Neural progenitor cell (in vitro differentiated cells): ENCODE measurements around the gene SPOCK1. TPM values are rescaled to one million over a fixed set of nuclear protein-coding genes. Genes with fewer than 3 reads are reported as not detected.

Source experiments
- DNase-seq: peaks from one replicate; pipeline ENCODE4 v3.0.0-alpha.2; 2016; ENCODE audit warnings: low spot score
- H2AFZ ChIP-seq: fragments of 200-600 bp; sonication (generic); replicated peaks from 2 replicates; pipeline ENCODE4 v1.6.1; 2016; ENCODE audit warnings: antibody characterized with exemption
- H3F3A ChIP-seq: fragments of 200-600 bp; sonication (generic); 2 replicates; pipeline ENCODE4 v1.6.1; 2016; ENCODE audit warnings: antibody characterized with exemption, low read depth
- H3K27ac ChIP-seq: fragments of 200-600 bp; sonication (generic); 2 replicates; pipeline ENCODE4 v1.5.1; 2016; ENCODE audit warnings: mild to moderate bottlenecking
- H3K27me3 ChIP-seq: fragments of 200-600 bp; sonication (generic); 2 replicates; pipeline ENCODE4 v1.6.1; 2016; ENCODE audit warnings: mild to moderate bottlenecking, moderate library complexity
- H3K36me3 ChIP-seq: fragments of 200-600 bp; sonication (generic); 2 replicates; pipeline ENCODE4 v1.5.1; 2016
- H3K4me1 ChIP-seq: fragments of 200-600 bp; sonication (generic); 2 replicates; pipeline ENCODE4 v1.6.1; 2016; ENCODE audit warnings: mixed run types
- H3K4me2 ChIP-seq: fragments of 200-600 bp; sonication (generic); 2 replicates; pipeline ENCODE4 v1.6.1; 2016
- H3K4me3 ChIP-seq: fragments of 200-600 bp; sonication (generic); 2 replicates; pipeline ENCODE4 v1.5.1; 2016
- H3K79me2 ChIP-seq: fragments of 200-600 bp; sonication (generic); 2 replicates; pipeline ENCODE4 v1.6.1; 2016; ENCODE audit warnings: low read depth
- H3K9ac ChIP-seq: fragments of 200-600 bp; sonication (generic); 2 replicates; pipeline ENCODE4 v1.6.1; 2016
- H3K9me3 ChIP-seq: fragments of 200-600 bp; sonication (generic); 2 replicates; pipeline ENCODE4 v1.5.1; 2016; ENCODE audit warnings: low read depth
- H4K20me1 ChIP-seq: fragments of 200-600 bp; sonication (generic); 2 replicates; pipeline ENCODE4 v1.6.1; 2016; ENCODE audit warnings: low read depth
- H3K27ac Mint-ChIP-seq: 3 replicates; pipeline ENCODE4 v1.8.0; 2021; ENCODE audit warnings: mixed read lengths
- H3K27me3 Mint-ChIP-seq: 2 replicates; pipeline ENCODE4 v1.8.0; 2022; ENCODE audit warnings: low read depth, mild to moderate bottlenecking, inconsistent platforms, moderate library complexity, mixed read lengths; ENCODE audit not compliant: insufficient read depth
- H3K36me3 Mint-ChIP-seq: 3 replicates; pipeline ENCODE4 v1.8.0; 2021; ENCODE audit warnings: mixed read lengths
- H3K4me1 Mint-ChIP-seq: 3 replicates; pipeline ENCODE4 v1.8.0; 2021; ENCODE audit warnings: mixed read lengths
- H3K4me3 Mint-ChIP-seq: 3 replicates; pipeline ENCODE4 v1.8.0; 2021; ENCODE audit warnings: mild to moderate bottlenecking, moderate library complexity, mixed read lengths
- H3K9me3 Mint-ChIP-seq: 3 replicates; pipeline ENCODE4 v1.8.0; 2020; ENCODE audit warnings: mixed read lengths
- EZH2 ChIP-seq: fragments of 200-600 bp; sonication (generic); IDR thresholded peaks from 2 replicates; pipeline ENCODE4 v1.6.1; 2017; ENCODE audit warnings: antibody characterized with exemption, mild to moderate bottlenecking, moderate library complexity
- EZH2phosphoT487 ChIP-seq: fragments of 200-600 bp; sonication (generic); IDR thresholded peaks from 2 replicates; pipeline ENCODE4 v1.6.1; 2017; ENCODE audit warnings: antibody characterized with exemption
- total RNA-seq: library from RNA; depleted of rRNA; stranded (reverse); fragments of >200 nt; gene quantifications from 2 replicates; pipeline ENCODE4 v1.2.3, GENCODE V29; 2015; ENCODE audit warnings: low replicate concordance
- TF ChIP-seq, protein P1 (sequence below): fragments of 200-600 bp; sonication (generic); IDR thresholded peaks from 2 replicates; pipeline ENCODE4 v1.5.1; 2017; ENCODE audit warnings: antibody characterized with exemption, mild to moderate bottlenecking

SPOCK1 gene
- total RNA-seq, 1 donor from 2014 or later: 6.9 TPM

GRCh38 chr5:137128012-137128411, 371.1 kb downstream of the SPOCK1 start:
- Histone ChIP-seq H3K79me2 (no peaks in the 10 kb centered on the region), H3K9me3 (no peaks in the 10 kb centered on the region), H3K36me3 (no peaks in the 10 kb centered on the region), H3K9ac (no peak overlapping the region), H3K27me3 (no peaks in the 10 kb centered on the region), H2AFZ (no peak overlapping the region), H3K27ac (no peak overlapping the region), H3K4me2 (no peak overlapping the region), H3F3A (no peaks in the 10 kb centered on the region), H3K4me3 (no peak overlapping the region), H3K4me1 (peaks cover 10% of the 10 kb centered on the region), H4K20me1 (no peaks in the 10 kb centered on the region)
- DNase-seq: no peak
- peaks cover 8% of the 10 kb centered on the region for H3K4me1 Mint-ChIP-seq
- no peak overlapping the region for H3K4me3 Mint-ChIP-seq
- no peak overlapping the region for H3K27ac Mint-ChIP-seq
- H3K36me3 Mint-ChIP-seq: no peaks in the 10 kb centered on the region
- TF ChIP-seq EZH2 (no peak), EZH2phosphoT487 (no peak)
- TF ChIP-seq, protein P1, sequence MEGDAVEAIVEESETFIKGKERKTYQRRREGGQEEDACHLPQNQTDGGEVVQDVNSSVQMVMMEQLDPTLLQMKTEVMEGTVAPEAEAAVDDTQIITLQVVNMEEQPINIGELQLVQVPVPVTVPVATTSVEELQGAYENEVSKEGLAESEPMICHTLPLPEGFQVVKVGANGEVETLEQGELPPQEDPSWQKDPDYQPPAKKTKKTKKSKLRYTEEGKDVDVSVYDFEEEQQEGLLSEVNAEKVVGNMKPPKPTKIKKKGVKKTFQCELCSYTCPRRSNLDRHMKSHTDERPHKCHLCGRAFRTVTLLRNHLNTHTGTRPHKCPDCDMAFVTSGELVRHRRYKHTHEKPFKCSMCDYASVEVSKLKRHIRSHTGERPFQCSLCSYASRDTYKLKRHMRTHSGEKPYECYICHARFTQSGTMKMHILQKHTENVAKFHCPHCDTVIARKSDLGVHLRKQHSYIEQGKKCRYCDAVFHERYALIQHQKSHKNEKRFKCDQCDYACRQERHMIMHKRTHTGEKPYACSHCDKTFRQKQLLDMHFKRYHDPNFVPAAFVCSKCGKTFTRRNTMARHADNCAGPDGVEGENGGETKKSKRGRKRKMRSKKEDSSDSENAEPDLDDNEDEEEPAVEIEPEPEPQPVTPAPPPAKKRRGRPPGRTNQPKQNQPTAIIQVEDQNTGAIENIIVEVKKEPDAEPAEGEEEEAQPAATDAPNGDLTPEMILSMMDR: no peak
- H3K9me3 Mint-ChIP-seq: no peaks in the 10 kb centered on the region
- H3K27me3 Mint-ChIP-seq: no peaks in the 10 kb centered on the region

DNA sequence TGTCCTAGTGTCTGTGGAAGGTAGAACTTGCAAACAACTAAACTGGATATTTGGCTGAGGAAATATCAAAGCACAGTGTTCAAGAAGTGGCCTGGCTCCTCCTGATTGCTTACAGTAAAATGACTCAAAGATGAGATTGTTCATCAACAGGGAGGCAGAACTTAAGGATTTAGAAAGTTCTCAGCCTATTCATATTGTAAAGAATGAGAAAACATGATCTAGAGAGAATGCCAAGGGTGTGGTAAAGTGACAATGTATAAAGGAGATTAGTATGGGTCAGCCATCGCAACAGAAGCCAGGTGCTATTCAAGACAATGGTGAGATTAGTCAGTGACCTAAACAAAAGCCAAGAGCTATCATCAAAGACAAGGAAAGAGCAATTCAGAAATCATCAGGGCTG, 372.3 kb downstream of the SPOCK1 start:
- Histone ChIP-seq H2AFZ (no peak overlapping the region), H3K9ac (no peak overlapping the region), H3K4me2 (no peak overlapping the region), H3K4me1 (peaks cover 15% of the 10 kb centered on the region), H3K9me3 (no peaks in the 10 kb centered on the region), H4K20me1 (no peaks in the 10 kb centered on the region), H3K36me3 (no peaks in the 10 kb centered on the region), H3F3A (no peaks in the 10 kb centered on the region), H3K4me3 (no peak overlapping the region), H3K79me2 (no peaks in the 10 kb centered on the region), H3K27ac (no peak overlapping the region), H3K27me3 (no peaks in the 10 kb centered on the region)
- DNase-seq: no peak
- no peaks in the 10 kb centered on the region for H3K36me3 Mint-ChIP-seq
- H3K27me3 Mint-ChIP-seq: no peaks in the 10 kb centered on the region
- H3K27ac Mint-ChIP-seq: no peak overlapping the region
- H3K4me3 Mint-ChIP-seq: no peak overlapping the region
- no peaks in the 10 kb centered on the region for H3K9me3 Mint-ChIP-seq
- TF ChIP-seq EZH2phosphoT487 (no peak), EZH2 (no peak)
- TF ChIP-seq, protein P1: no peak
- H3K4me1 Mint-ChIP-seq: peaks cover 8% of the 10 kb centered on the region

GRCh38 chr5:137122558-137122957, 376.6 kb downstream of the SPOCK1 start:
- TF ChIP-seq EZH2 (no peak), EZH2phosphoT487 (no peak)
- TF ChIP-seq, protein P1: no peak
- Histone ChIP-seq H3K27me3 (no peaks in the 10 kb centered on the region), H3K79me2 (no peaks in the 10 kb centered on the region)

More at GRCh38 chr5:137122558-137122957, 376.6 kb downstream of the SPOCK1 start:
- no peak overlapping the region for H3K4me3 ChIP-seq
- Mint-ChIP-seq H3K27me3 (no peaks in the 10 kb centered on the region), H3K4me1 (peaks cover 8% of the 10 kb centered on the region), H3K9me3 (no peaks in the 10 kb centered on the region), H3K4me3 (no peak overlapping the region), H3K36me3 (no peaks in the 10 kb centered on the region), H3K27ac (no peak overlapping the region)
- no peak for DNase-seq
- no peaks in the 10 kb centered on the region for H3F3A ChIP-seq
- no peaks in the 10 kb centered on the region for H4K20me1 ChIP-seq
- no peak overlapping the region for H3K9ac ChIP-seq
- H3K36me3 ChIP-seq: no peaks in the 10 kb centered on the region
- no peak overlapping the region for H2AFZ ChIP-seq
- H3K27ac ChIP-seq: no peak overlapping the region
- H3K9me3 ChIP-seq: no peaks in the 10 kb centered on the region
- H3K4me1 ChIP-seq: peaks cover 15% of the 10 kb centered on the region
- no peak overlapping the region for H3K4me2 ChIP-seq
